Measurements from ENCODE around the gene SMYD4. TPM values are rescaled to one million over a fixed set of nuclear protein-coding genes. Genes with fewer than 3 reads are reported as not detected.

Gene SMYD4
- total and polyA plus RNA-seq, 10 of the 15 experiments (the other 5 are each of a cell fraction or from before 2014, with no cell fraction given), result 2.1 to 18.8 (median 13.7) TPM

GRCh38 chr17:1861391-1862010, 31.8 kb upstream of the SMYD4 start:
- intact Hi-C loops (cut with micrococcal nuclease; ENCODE audit: unreplicated experiment), result no loop called here

GRCh38 chr17:1860978-1861377, 31.3 kb upstream of the SMYD4 start:
- no peak for TF ChIP-seq PKNOX1 (IDR thresholded peaks at IDR 0.05)
- TF ChIP-seq RBBP5 (conservative IDR thresholded peaks at IDR 0.05), result no peak
- no peak for TF ChIP-seq BMI1 (IDR thresholded peaks at IDR 0.05; ENCODE audit: borderline replicate concordance)
- TF ChIP-seq ETV6 (conservative IDR thresholded peaks at IDR 0.05 in 1 of 2, IDR thresholded peaks at IDR 0.05 in 1 of 2; ENCODE audit: borderline replicate concordance in 1 of 2, low read depth in 1 of 2), result no peak
- no peak for ATAC-seq
- H3K4me3 ChIP-seq, result no peak overlapping the region
- BruUV-seq (replicated peaks), result no TSS peak
- DNase-seq (ENCODE audit: low read depth, low spot score), result no peak
- ChIA-PET SMC1A (ENCODE audit: uncharacterized antibody, unreplicated experiment) (interaction anchor here (1.0 to 2.5 kb wide), 3 partner anchors 20 to 143 kb away, joined by 4 to 9 read pairs (median 5); no protein-coding TSS in a partner anchor), CTCF (interaction anchor here (0.6 to 12.9 kb wide), 3 partner anchors 61 to 142 kb away, joined by 4 to 232 read pairs (median 6); no protein-coding TSS in a partner anchor), POLR2A (no interaction called here), RAD21 (ENCODE audit: unreplicated experiment) (interaction anchor here (0.7 kb wide), 1 partner anchor 358 kb away, joined by 3 read pairs; no protein-coding TSS in a partner anchor)
- no peaks in the 10 kb centered on the region for H3K79me2 ChIP-seq (ENCODE audit: control insufficient read depth, insufficient read depth, low read length)
- no peaks in the 10 kb centered on the region for H3K9me3 ChIP-seq (replicated peaks; ENCODE audit: control insufficient read depth, insufficient read depth, low read length)
- no peak overlapping the region for H3K27ac ChIP-seq (ENCODE audit: control insufficient read depth, insufficient read depth)
- H3K4me2 ChIP-seq (ENCODE audit: control insufficient read depth, insufficient read depth), result no peak overlapping the region
- H3K4me1 ChIP-seq (ENCODE audit: control insufficient read depth, insufficient read depth, low read length), result no peaks in the 10 kb centered on the region
- intact Hi-C loops (cut with micrococcal nuclease; ENCODE audit: unreplicated experiment) (no loop called here), in situ Hi-C loops (cut with MboI) (no loop called here)
- no peak overlapping the region for H3K9ac ChIP-seq (ENCODE audit: control insufficient read depth, insufficient read depth, low read length)
- no peak overlapping the region for H2AFZ ChIP-seq (ENCODE audit: control insufficient read depth, low read depth, low read length)
- FAIRE-seq, result no peak
- peaks cover 4 to 9% of the 10 kb centered on the region in 2 experiments; a peak in 3 of 4 replicates for H3K36me3 ChIP-seq (ENCODE audit: control insufficient read depth in 2 of 2, insufficient read depth in 2 of 2, low read length in 1 of 2)
- H4K20me1 ChIP-seq (ENCODE audit: control insufficient read depth, insufficient read depth), result no peaks in the 10 kb centered on the region
- WGBS (ENCODE audit: insufficient coverage, insufficient replicate concordance, low lambda C conversion rate, missing lambda C conversion rate), result 93% methylated on average over 11 of the region's 11 CpGs
- H3K27me3 ChIP-seq (replicated peaks in 1 of 2; ENCODE audit: control insufficient read depth in 2 of 2, insufficient read depth in 2 of 2, low read length in 1 of 2), result no peaks in the 10 kb centered on the region

More at GRCh38 chr17:1861391-1862010, 31.8 kb upstream of the SMYD4 start:
- H3K9me3 ChIP-seq (replicated peaks; ENCODE audit: control insufficient read depth, insufficient read depth, low read length), result no peaks in the 10 kb centered on the region
- H3K36me3 ChIP-seq (ENCODE audit: control insufficient read depth in 2 of 2, insufficient read depth in 2 of 2, low read length in 1 of 2), result peaks cover 4 to 9% of the 10 kb centered on the region in 2 experiments; a peak in 3 of 4 replicates
- FAIRE-seq (no peak), ATAC-seq (no peak), DNase-seq (ENCODE audit: low read depth, low spot score) (no peak)
- H3K9ac ChIP-seq (ENCODE audit: control insufficient read depth, insufficient read depth, low read length), result no peak overlapping the region
- no peak overlapping the region for H3K4me3 ChIP-seq
- no peaks in the 10 kb centered on the region for H3K79me2 ChIP-seq (ENCODE audit: control insufficient read depth, insufficient read depth, low read length)
- no peaks in the 10 kb centered on the region for H3K4me1 ChIP-seq (ENCODE audit: control insufficient read depth, insufficient read depth, low read length)
- in situ Hi-C loops (cut with MboI), result no loop called here
- H3K27ac ChIP-seq (ENCODE audit: control insufficient read depth, insufficient read depth), result no peak overlapping the region
- no peak overlapping the region for H2AFZ ChIP-seq (ENCODE audit: control insufficient read depth, low read depth, low read length)
- no TSS peak for BruUV-seq (replicated peaks)
- CTCF ChIA-PET, result interaction anchor here (0.6 to 12.9 kb wide), 3 partner anchors 60 to 143 kb away, joined by 4 to 232 read pairs (median 6); no protein-coding TSS in a partner anchor
- no peak overlapping the region for H3K4me2 ChIP-seq (ENCODE audit: control insufficient read depth, insufficient read depth)
- H3K27me3 ChIP-seq (replicated peaks in 1 of 2; ENCODE audit: control insufficient read depth in 2 of 2, insufficient read depth in 2 of 2, low read length in 1 of 2), result no peaks in the 10 kb centered on the region
- TF ChIP-seq EGR1 (IDR thresholded peaks at IDR 0.05; ENCODE audit: borderline replicate concordance in 1 of 2, low read depth in 2 of 2, low read length in 2 of 2) (no peak), ZNF207 (IDR thresholded peaks at IDR 0.05; ENCODE audit: borderline replicate concordance) (no peak), EP300 (IDR thresholded peaks at IDR 0.05; ENCODE audit: borderline replicate concordance in 1 of 2, control insufficient read depth in 1 of 2, low read depth in 2 of 2, low read length in 2 of 2) (no peak)
- RAD21 ChIA-PET (ENCODE audit: unreplicated experiment), result interaction anchor here (0.7 kb wide), 1 partner anchor 357 kb away, joined by 3 read pairs; no protein-coding TSS in a partner anchor
- SMC1A ChIA-PET (ENCODE audit: uncharacterized antibody, unreplicated experiment), result interaction anchor here (1.0 to 2.5 kb wide), 3 partner anchors 20 to 144 kb away, joined by 4 to 9 read pairs (median 5); no protein-coding TSS in a partner anchor
- H4K20me1 ChIP-seq (ENCODE audit: control insufficient read depth, insufficient read depth), result no peaks in the 10 kb centered on the region
- WGBS (ENCODE audit: insufficient coverage, insufficient replicate concordance, low lambda C conversion rate, missing lambda C conversion rate), result over 99% methylated on average over 16 of the region's 16 CpGs
- POLR2A ChIA-PET, result no interaction called here

Measured in GM12878 (cell line).